ENCODE data around the gene AMT. TPM values are rescaled to one million over a fixed set of nuclear protein-coding genes. Genes with fewer than 3 reads are reported as not detected.

Gene AMT
- total RNA-seq, 2 experiments from 2014 or later = 10.0 to 10.3 TPM

Other genes starting within 250 kb of the AMT start
- gene C3orf62, start 145.2 kb downstream of the AMT start, total RNA-seq = 10 to 100 TPM in 1 of 2 experiments, 1 to 10 TPM in 1; 8.1 to 10.9 TPM
- gene USP4, start 82.4 kb downstream of the AMT start, total RNA-seq = 10 to 100 TPM; 89.6 to 90.0 TPM
- 10 to 100 TPM; 86.4 to 90.6 TPM for gene GPX1, start 64.1 kb downstream of the AMT start, total RNA-seq
- gene RHOA, start 10.5 kb downstream of the AMT start, total RNA-seq = 100 to 1,000 TPM; 428 to 441 TPM
- 10 to 100 TPM; 30.3 TPM for gene TCTA, start 10.1 kb downstream of the AMT start, total RNA-seq
- gene NICN1, start 6.9 kb upstream of the AMT start, total RNA-seq = 10 to 100 TPM; 25.6 to 32.7 TPM
- gene DAG1, start 47.8 kb upstream of the AMT start, total RNA-seq = 10 to 100 TPM; 14.1 to 17.5 TPM
- under 1 TPM; 0.08 to 0.14 TPM for gene BSN, start 132.0 kb upstream of the AMT start, total RNA-seq